Esophagus (tissue), 2 donors: ENCODE results near the gene RALGPS2. TPM values are rescaled to one million over a fixed set of nuclear protein-coding genes. Genes with fewer than 3 reads are reported as not detected.

ENCODE experiments used
- H3K27ac ChIP-seq, 2 donors: one replicate each; pipeline ENCODE4 v1.5.1; 2013; ENCODE audit warnings: low read depth in 2 of 2, mild to moderate bottlenecking in 2 of 2, inconsistent platforms in 1 of 2, low read length in 1 of 2, moderate library complexity in 1 of 2
- H3K27me3 ChIP-seq, 2 donors: one replicate each; pipeline ENCODE4 v1.6.1; 2013; ENCODE audit warnings: low read length in 2 of 2, control low read depth in 1 of 2, mild to moderate bottlenecking in 1 of 2; ENCODE audit not compliant: insufficient read depth in 2 of 2, control insufficient read depth in 1 of 2
- H3K36me3 ChIP-seq, 2 donors: one replicate each; pipeline ENCODE4 v1.6.1; 2013; ENCODE audit warnings: low read length in 1 of 2; ENCODE audit not compliant: control insufficient read depth in 2 of 2, insufficient read depth in 2 of 2
- H3K4me1 ChIP-seq, 2 donors: one replicate each; pipeline ENCODE4 v1.6.1; 2013; ENCODE audit warnings: low read length in 1 of 2; ENCODE audit not compliant: control insufficient read depth in 2 of 2, insufficient read depth in 2 of 2
- H3K4me3 ChIP-seq, 2 donors: one replicate each; pipeline ENCODE4 v1.5.1; 2013; ENCODE audit warnings: low read length in 2 of 2, mild to moderate bottlenecking in 2 of 2, low read depth in 1 of 2, moderate library complexity in 1 of 2
- H3K9me3 ChIP-seq, 2 donors: one replicate each; pipeline ENCODE4 v1.6.1; 2013; ENCODE audit warnings: mild to moderate bottlenecking in 2 of 2, low read depth in 1 of 2, low read length in 1 of 2, moderate library complexity in 1 of 2; ENCODE audit not compliant: control insufficient read depth in 2 of 2, insufficient read depth in 1 of 2
- WGBS, 2 donors: extraction: QIAGEN DNeasy Blood & Tissue Kit; methylation state at CpG; one replicate each; pipeline ENCODE4 v1.1.7; 2013; 5-methylcytosine and 5-hydroxymethylcytosine counted together
- polyA plus RNA-seq, 2 donors: library from polyadenylated mRNA; stranded (reverse); fragments of 200-250 nt; gene quantifications; one replicate each; pipeline ENCODE4 v1.2.3, GENCODE V29; 2013
- donor health status: healthy with polysubstance abuse.
- donor health status: Bipolar disorder and iron deficiency.

Gene RALGPS2
- polyA plus RNA-seq, 2 donors: 7.6 to 8.6 TPM

DNA sequence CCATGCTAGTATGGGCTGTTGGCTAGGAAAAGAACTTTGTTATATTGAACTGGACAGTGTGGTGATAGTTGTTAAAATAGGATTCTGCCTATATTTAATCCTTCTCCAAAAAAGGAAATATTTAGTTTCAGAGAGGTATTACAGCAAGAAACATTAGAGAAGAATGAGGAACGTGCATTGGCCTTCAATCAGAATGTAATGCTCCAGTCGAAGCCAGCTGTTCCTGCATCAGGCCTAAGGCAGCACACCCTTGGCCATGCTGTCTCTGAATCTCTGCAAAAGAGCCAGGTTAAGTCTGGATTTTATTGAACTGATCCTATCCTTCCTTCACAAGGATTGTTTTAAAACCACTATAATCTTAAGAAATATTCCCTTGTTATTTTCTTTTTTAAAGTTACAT is 35.3 kb upstream of the RALGPS2 start:
- H3K27ac ChIP-seq: no peak overlapping the region
- H3K27me3 ChIP-seq: no peaks in the 10 kb centered on the region
- no peaks in the 10 kb centered on the region for H3K36me3 ChIP-seq
- no peaks in the 10 kb centered on the region for H3K9me3 ChIP-seq
- H3K4me1 ChIP-seq: no peaks in the 10 kb centered on the region
- WGBS, 2 donors: 26 to 54% methylated on average over 2 of the region's 2 CpGs
- H3K4me3 ChIP-seq: no peak overlapping the region

DNA sequence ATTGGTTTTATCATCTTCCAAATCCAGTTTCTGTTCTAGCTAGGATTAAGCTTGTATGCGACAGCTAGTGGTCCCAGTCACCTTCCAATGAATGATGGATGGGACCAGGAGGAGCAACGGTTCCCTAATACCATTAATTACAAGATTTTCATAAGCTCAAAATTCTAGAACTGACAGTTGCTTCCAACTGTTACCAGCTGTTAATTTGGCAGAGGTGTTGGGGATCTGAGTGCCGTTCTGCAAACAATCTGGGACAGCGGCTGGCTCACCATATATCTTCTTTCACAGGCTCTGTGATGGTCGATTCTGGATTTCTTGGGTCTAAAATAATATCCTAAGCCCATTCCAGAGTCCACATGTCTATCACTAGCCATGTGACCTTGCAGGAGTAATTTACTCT is 34.5 kb upstream of the RALGPS2 start:
- Histone ChIP-seq H3K9me3 (no peaks in the 10 kb centered on the region), H3K27me3 (no peaks in the 10 kb centered on the region), H3K27ac (no peak overlapping the region), H3K4me1 (no peaks in the 10 kb centered on the region), H3K4me3 (no peak overlapping the region), H3K36me3 (no peaks in the 10 kb centered on the region)
- WGBS, 2 donors: 56 to 61% methylated on average over 5 of the region's 5 CpGs

DNA sequence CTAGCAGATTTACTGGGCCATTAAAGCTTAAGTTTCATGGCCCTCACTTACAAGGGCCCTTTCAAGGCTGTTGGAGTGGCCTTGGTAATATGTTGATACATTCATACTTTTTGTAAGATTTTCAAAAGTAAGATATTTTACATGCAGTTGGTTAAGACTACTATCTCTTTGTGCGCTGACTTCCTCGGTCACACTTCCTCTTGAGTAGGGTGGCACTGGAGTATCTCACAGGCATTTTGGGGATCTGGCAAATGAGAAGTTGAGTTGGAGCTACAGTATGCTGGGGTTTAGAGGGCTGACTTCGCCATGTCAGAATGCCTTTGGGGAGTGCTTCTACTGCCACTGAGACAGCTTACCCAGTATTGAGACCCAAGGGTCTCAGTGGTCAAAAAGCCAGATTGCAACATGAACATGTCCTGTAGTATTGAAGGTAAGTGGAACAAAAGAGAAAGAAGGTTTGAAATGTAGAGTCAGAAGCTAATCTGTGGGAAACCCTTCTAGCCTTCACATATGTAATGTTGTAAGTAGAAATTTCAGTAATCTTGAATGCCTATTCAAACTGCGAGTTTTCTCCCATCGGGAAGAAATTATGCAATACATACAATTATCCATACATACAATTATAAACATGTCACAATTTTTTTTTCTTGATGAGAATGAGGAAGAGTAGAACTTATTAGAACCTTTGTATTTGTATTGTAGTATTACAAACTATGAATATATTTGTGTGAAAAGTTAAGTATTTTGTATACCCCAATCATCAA is 32.3 kb upstream of the RALGPS2 start:
- no peaks in the 10 kb centered on the region for H3K4me1 ChIP-seq
- H3K36me3 ChIP-seq: no peaks in the 10 kb centered on the region
- 94 to 95% methylated on average over 5 of the region's 5 CpGs for WGBS, 2 donors
- H3K27me3 ChIP-seq: no peaks in the 10 kb centered on the region
- H3K4me3 ChIP-seq: no peak overlapping the region
- H3K27ac ChIP-seq: no peak overlapping the region
- H3K9me3 ChIP-seq: no peaks in the 10 kb centered on the region

DNA sequence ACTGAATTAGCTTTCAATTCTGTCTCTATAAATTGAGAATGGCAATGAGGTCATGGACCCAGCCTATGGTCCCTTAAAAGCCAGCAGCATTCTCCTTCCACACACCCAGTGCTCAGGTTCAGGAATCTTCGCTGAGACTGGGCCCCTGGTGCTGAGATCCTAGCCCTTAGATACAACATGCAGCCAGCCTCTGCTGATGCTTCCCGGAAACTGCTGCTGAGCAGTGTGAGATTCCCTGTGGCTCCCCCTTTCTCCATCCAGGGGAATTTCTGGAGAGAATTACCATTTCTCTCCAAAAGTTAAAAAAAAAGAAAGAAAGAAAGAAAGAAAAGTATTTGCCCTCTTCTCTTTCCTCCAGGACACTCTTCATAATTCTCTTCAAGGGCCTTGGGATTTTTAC is 31.7 kb upstream of the RALGPS2 start:
- no peaks in the 10 kb centered on the region for H3K9me3 ChIP-seq
- no peaks in the 10 kb centered on the region for H3K36me3 ChIP-seq
- no peak overlapping the region for H3K4me3 ChIP-seq
- WGBS, 2 donors: 72 to 86% methylated on average over 2 of the region's 2 CpGs
- H3K27ac ChIP-seq: no peak overlapping the region
- H3K27me3 ChIP-seq: no peaks in the 10 kb centered on the region
- no peaks in the 10 kb centered on the region for H3K4me1 ChIP-seq

- WGBS, 2 donors: 83 to 85% methylated on average over 2 of the region's 2 CpGs
Measured at GRCh38 chr1:178694923-178695525, 30.0 kb upstream of the RALGPS2 start.

DNA sequence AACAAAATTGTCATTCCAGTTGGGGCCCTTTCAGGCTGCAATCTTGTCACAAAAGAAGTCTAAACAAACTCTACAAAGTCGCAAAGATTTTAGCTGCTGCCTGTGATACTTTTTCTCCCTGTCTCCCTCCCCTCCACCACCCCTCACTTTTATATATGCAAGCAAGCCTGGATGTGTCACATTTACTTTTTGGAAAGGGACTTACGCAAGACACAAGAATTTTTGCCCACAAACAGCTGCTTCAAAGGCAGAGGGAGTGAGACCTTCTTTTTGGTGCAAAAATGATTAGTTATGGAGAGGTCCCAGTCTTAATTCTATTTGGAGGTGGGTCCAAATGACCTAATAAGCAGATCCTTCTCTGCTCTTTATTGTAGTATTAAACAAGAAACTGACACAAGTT is 22.9 kb upstream of the RALGPS2 start:
- Histone ChIP-seq H3K4me1 (no peaks in the 10 kb centered on the region), H3K27me3 (no peaks in the 10 kb centered on the region), H3K27ac (no peak overlapping the region), H3K36me3 (no peaks in the 10 kb centered on the region), H3K9me3 (no peaks in the 10 kb centered on the region), H3K4me3 (no peak overlapping the region)
- 64 to 80% methylated on average over 2 of the region's 2 CpGs for WGBS, 2 donors

More at GRCh38 chr1:178694923-178695525, 30.0 kb upstream of the RALGPS2 start:
- Histone ChIP-seq H3K9me3 (no peaks in the 10 kb centered on the region), H3K36me3 (no peaks in the 10 kb centered on the region), H3K27ac (no peak overlapping the region), H3K4me3 (no peak overlapping the region), H3K27me3 (no peaks in the 10 kb centered on the region), H3K4me1 (no peaks in the 10 kb centered on the region)

GRCh38 chr1:178704833-178705232 is 20.2 kb upstream of the RALGPS2 start:
- Histone ChIP-seq H3K36me3 (no peaks in the 10 kb centered on the region), H3K9me3 (no peaks in the 10 kb centered on the region), H3K4me1 (no peaks in the 10 kb centered on the region), H3K4me3 (no peak overlapping the region), H3K27ac (no peak overlapping the region), H3K27me3 (no peaks in the 10 kb centered on the region)
- 78 to 81% methylated on average over 1 of the region's 1 CpG for WGBS, 2 donors

DNA sequence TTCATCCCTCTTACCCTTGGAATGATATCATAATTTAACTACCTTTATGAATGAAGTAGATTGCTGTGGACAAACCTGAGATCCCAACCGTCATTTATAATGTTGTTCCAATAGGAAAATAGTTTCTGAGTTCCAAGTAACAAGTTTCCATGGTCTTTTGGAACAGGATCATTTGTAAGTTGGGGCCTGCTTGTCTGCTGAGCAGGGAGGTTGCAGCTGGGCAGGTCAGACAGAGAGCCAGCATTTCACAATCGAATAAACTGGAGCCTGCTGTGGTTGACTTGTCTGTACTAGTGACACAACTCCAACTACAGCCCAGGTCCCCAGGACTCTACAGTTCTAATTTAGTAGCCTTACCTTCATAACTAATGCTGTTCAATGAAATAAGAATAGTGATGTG is 18.6 kb upstream of the RALGPS2 start:
- no peaks in the 10 kb centered on the region for H3K9me3 ChIP-seq
- H3K4me3 ChIP-seq: no peak overlapping the region
- no peaks in the 10 kb centered on the region for H3K36me3 ChIP-seq
- H3K27ac ChIP-seq: no peak overlapping the region
- H3K27me3 ChIP-seq: no peaks in the 10 kb centered on the region
- 29 to 47% methylated on average over 2 of the region's 2 CpGs for WGBS, 2 donors
- H3K4me1 ChIP-seq: no peaks in the 10 kb centered on the region

GRCh38 chr1:178713259-178713658 is 11.8 kb upstream of the RALGPS2 start:
- H3K4me3 ChIP-seq: no peak overlapping the region
- H3K4me1 ChIP-seq: no peaks in the 10 kb centered on the region
- 37% methylated on average over 2 of the region's 2 CpGs for WGBS, 2 donors
- no peaks in the 10 kb centered on the region for H3K27me3 ChIP-seq
- H3K36me3 ChIP-seq: no peaks in the 10 kb centered on the region
- H3K27ac ChIP-seq: no peak overlapping the region
- no peaks in the 10 kb centered on the region for H3K9me3 ChIP-seq

- no peak overlapping the region for H3K4me3 ChIP-seq
- H3K27me3 ChIP-seq: no peaks in the 10 kb centered on the region
- H3K4me1 ChIP-seq: no peaks in the 10 kb centered on the region
- no peaks in the 10 kb centered on the region for H3K36me3 ChIP-seq
- H3K9me3 ChIP-seq: no peaks in the 10 kb centered on the region
- WGBS, 2 donors: 93 to 94% methylated on average over 4 of the region's 4 CpGs
- H3K27ac ChIP-seq: no peak overlapping the region
Measured at GRCh38 chr1:178714453-178714852, 10.6 kb upstream of the RALGPS2 start.
